PFSK-1 (cell line): ENCODE data around the gene TOM1L2.

Experiments used
- FOXP2 ChIP-seq: optimal IDR thresholded peaks from 2 replicates; pipeline ENCODE3; 2011; ENCODE audit warnings: borderline replicate concordance, control low read depth, inconsistent platforms; ENCODE audit not compliant: insufficient read depth; ENCODE audit errors: extremely low read length, extremely low read depth
- POLR2AphosphoS5 ChIP-seq: IDR thresholded peaks from 2 replicates; pipeline ENCODE4 v1.6.1; 2012; ENCODE audit warnings: low read depth, mild to moderate bottlenecking, control low read depth, low read length, moderate library complexity
- REST ChIP-seq, 2 experiments: IDR thresholded peaks; 2 replicates each; pipeline versions ENCODE4 v1.6.1 to v1.8.0; 2011 to 2012; ENCODE audit warnings: low read depth in 2 of 2, low read length in 2 of 2, control low read depth in 1 of 2, inconsistent platforms in 1 of 2, mild to moderate bottlenecking in 1 of 2, moderate library complexity in 1 of 2; ENCODE audit not compliant: insufficient read depth in 1 of 2
- SIN3A ChIP-seq: IDR thresholded peaks from 2 replicates; pipeline ENCODE4 v1.6.1; 2012; ENCODE audit warnings: mild to moderate bottlenecking, low read length, moderate library complexity, borderline replicate concordance; ENCODE audit not compliant: insufficient read depth
- TAF1 ChIP-seq: IDR thresholded peaks from 2 replicates; pipeline ENCODE4 v1.6.1; 2012; ENCODE audit warnings: low read length, control low read depth, borderline replicate concordance; ENCODE audit not compliant: insufficient read depth

The TOM1L2 gene

GRCh38 chr17:17933775-17934174 is 38.4 kb downstream of the TOM1L2 start:
- no peak for TF ChIP-seq REST (IDR thresholded peaks at IDR 0.05; ENCODE audit: insufficient read depth in 1 of 2, low read depth in 2 of 2, low read length in 2 of 2)
- TF ChIP-seq FOXP2 = no peak
- TF ChIP-seq TAF1 = no peak
- no peak for TF ChIP-seq POLR2AphosphoS5
- TF ChIP-seq SIN3A = no peak

GRCh38 chr17:17931159-17931558 is 41.0 kb downstream of the TOM1L2 start:
- TF ChIP-seq SIN3A (no peak), TAF1 (no peak), REST (IDR thresholded peaks at IDR 0.05; ENCODE audit: insufficient read depth in 1 of 2, low read depth in 2 of 2, low read length in 2 of 2) (no peak), POLR2AphosphoS5 (no peak), FOXP2 (no peak)

- no peak for TF ChIP-seq SIN3A
- TF ChIP-seq POLR2AphosphoS5 = no peak
- no peak for TF ChIP-seq REST (IDR thresholded peaks at IDR 0.05; ENCODE audit: insufficient read depth in 1 of 2, low read depth in 2 of 2, low read length in 2 of 2)
- no peak for TF ChIP-seq TAF1
- TF ChIP-seq FOXP2 = no peak
Measured at GRCh38 chr17:17930674-17931073, 41.5 kb downstream of the TOM1L2 start.

DNA sequence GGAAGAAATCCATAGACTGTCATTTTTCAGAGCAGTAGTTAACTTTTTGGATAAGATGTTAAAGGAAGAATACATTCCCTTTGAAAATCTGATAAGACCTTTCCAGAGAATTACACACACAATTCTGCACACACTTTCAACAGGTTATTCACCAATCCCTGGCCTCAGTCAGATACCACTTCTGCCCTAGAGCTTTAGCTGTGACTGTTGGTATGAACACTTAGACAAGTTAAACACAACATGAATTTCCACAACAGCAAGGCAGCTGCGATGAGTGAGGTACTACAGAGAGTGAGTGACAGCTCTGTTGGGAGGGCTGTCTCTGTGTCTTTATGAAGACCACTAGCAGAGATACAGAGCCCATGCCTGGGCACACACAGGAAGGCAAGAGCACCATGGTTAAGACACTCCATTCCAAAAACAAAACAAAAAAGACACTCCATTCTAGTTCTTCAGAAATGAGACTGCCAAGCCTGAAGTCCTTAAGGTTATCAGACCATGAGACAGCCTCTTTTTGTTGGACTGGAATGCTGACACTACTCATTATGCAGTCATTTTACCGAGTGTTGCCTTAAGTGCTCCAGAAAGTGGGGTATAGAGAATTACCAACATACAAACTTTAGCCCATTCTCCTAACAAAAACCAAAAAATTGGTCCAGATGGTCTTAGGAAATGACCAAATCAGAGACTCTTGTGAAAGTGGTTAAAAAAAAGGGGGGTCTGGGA is 42.4 kb downstream of the TOM1L2 start:
- no peak for TF ChIP-seq FOXP2
- TF ChIP-seq TAF1 = no peak
- TF ChIP-seq SIN3A = no peak
- no peak for TF ChIP-seq REST (IDR thresholded peaks at IDR 0.05; ENCODE audit: insufficient read depth in 1 of 2, low read depth in 2 of 2, low read length in 2 of 2)
